Activated T-cell treated with anti-CD3 and anti-CD28 coated beads for 24 hours (primary cell): ENCODE results near the gene DDX54.
A peak's percentile ranks its signal among the peaks of the same experiment; 100 is the strongest.
"Not testable (repeated sequence)": the region's sequence is repeated elsewhere in the genome, so short reads cannot be mapped to it uniquely, and the experiment has no call there.

Experiments
- DNase-seq: peaks from one replicate; pipeline ENCODE4 v3.0.0-alpha.2; 2020; ENCODE audit warnings: low read depth

DDX54 gene

DNA sequence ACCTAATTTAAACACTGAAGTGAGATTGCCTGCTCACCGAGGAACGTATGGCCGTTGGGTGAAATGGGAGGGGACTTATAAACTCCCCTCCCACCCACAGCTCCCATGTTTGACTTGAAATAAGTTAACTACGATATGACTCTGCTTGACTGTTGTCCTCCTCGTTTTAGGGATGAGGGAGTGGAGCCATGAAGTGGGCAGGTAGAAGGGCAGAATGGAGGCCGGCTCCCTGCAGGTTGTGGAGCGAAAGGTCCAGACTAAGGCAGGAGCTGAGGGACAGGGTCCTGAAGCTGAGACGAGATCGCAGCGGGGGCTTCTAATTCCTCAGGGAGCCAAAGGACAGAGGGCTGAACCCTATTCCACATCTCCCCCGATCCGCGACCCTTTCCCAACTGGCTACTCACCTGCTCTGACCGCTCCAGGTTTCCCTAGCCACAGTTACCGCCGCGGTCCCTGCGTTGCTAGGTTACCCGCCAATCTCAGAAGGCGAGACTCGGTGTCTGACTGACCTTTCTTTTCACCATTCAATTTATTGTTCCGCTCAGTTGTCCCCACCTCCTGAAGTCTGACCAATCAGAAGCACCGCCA is 35.4 kb upstream of the DDX54 start:
- DNase-seq: no peak

DNA sequence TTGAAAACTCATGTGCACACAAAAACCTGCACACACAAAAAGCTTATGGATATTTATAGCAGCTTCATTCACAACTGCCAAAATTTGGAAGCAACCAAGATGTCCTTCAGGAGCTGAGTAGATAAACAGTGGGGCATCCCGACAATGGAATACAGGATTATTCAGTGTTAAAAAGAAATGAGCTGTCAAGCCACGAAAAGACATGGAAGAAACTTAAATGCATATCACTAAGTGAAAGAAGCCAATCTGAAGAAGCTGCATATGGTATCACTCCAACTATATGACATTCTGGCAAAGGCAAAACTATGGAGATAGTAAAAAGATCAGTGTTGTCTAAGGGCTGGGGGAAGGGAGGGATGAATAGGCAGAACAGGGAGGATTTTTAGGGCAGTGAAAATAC is 30.7 kb upstream of the DDX54 start:
- no peak for DNase-seq

DNA sequence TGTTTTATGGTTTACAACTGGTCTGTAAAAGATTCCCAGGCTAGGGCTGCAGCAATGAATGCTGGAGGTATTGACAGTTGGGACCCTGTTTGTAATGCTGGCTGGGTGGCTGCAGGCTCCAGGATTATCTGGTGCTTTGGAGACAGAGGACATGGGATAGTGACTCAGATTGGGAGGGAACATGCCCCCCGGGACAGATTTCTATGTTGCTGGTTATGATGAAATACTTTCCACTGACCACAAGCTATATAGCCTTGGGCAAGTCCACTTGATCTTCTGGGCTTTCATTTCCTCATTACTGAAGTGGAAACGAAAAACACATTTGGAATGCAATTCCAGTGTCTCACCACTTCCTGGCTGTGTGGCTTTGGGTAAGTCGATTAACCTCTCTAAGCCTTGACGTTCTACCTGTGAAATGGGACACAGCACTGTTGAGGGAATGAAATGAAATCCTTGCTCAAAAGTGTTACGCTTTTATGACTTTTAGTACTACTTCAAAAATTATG is 29.7 kb upstream of the DDX54 start:
- no peak for DNase-seq

DNA sequence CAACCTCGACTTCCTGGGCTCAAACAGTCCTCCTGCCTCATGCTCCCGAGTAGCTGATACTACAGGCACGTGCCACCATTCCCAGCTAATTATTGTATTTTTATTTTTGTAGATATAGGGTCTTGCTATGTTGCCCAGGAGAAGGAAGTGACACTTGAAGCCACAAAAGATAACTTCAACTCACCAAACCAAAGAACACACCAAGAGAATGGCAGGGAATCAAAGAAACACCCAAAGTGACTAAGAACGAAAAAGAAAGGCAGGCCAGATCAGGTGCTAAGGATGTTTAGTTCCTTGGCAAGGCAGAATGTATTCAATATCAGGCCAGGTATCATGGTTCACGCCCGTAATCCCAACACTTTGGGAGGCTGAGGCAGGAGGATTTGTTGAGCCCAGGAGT is 25.9 kb upstream of the DDX54 start:
- DNase-seq: no peak

DNA sequence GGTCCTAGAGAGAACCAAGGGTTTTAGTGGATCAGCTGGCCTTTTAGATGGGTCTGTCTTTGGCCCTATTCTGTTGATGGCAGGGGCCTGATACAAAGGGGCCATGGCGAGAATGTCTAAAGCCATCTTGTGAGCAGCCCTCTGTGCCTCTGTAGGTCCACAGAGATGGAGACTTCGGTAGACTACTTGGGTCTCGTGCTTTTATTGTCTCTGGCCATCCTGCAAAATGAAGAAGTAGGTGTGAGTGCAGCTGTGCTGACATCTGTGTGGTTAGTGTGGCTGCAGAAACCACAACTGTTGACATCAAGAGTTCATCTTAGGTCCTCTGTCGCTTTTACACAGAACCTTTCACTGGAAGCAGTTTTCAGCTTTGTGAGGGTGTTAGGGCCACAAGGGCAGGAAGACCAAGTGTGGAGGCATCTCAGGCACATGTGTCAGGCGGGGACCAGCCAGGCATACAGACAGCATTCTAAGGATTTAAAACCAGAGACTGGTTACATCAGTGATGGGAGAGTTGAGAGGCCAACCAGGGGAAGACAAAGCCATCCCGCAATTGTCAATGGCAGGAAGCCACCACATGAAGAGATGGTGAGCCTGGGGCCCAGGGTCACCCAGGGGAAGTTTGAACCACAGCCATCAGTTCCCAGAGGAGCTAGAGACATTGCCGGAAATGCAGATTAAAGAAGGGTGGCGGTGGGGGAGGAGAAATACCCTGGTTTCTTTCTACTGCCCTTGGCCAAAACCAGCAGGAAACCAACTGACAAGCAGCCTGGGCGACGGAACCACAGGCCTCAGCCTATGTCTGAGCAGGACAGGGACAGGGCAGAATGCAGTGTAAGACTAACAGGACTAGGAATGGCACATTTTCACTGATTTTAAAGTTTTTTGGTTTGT is 23.0 kb upstream of the DDX54 start:
- peak; percentile 41 for DNase-seq

DNA sequence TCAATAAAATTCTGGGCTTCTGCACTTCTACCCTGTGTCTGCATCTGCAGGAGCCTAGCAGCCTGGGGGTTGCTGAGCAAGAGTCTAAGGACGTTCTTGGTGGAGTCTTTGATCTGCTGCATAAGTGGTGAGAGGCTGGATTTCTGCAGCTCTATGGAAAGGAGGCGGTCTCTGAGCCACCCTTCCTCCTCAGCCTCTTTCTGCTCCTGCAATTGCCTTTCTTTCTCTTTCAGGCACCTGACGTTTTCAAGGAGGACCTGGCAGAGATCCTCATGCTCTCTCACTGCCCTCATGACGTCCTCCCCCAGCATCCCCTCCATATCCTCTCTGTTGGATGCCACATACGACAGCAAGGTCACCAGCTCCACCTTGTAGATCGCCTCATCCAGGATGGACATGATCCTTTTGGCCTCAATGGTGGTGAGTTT is 22.3 kb upstream of the DDX54 start:
- DNase-seq: no peak

DNA sequence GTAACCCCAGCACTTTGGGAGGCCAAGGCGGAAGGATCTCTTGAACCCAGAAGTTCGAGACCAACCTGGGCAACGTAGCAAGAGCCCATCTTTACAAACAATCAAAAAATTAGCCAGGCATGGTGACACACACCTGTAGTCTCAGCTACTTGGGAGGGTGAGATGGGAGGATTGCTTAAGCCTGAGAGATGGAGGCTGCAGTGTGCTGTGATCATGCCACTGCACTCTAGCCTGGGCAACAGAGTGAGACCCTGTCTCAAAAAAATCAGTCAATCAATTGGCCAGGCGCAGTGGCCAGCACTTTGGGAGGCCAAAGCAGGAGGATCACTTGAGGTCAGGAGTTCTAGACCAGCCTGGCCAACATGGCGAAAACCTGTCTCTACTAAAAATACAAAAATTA is 21.5 kb upstream of the DDX54 start:
- not testable (repeated sequence) for DNase-seq

DNA sequence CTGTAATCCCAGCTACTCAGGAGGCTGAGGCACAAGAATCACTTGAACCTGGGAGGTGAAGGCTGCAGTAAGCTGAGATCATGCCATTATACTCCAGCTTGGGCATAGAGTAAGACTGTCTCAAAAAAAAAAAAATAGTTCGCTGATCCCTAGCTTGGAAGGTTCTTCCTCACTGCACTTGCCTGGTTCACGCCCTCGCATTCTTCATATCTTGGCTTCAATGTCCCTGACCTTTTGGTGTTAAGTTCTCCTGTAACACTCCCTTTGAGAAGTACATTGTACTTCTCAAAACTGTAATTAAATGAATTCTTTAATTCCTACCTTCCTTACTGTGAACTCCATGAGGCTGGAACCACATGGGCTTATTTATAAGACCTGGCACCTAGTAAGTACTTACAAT is 19.5 kb upstream of the DDX54 start:
- no peak for DNase-seq

DNA sequence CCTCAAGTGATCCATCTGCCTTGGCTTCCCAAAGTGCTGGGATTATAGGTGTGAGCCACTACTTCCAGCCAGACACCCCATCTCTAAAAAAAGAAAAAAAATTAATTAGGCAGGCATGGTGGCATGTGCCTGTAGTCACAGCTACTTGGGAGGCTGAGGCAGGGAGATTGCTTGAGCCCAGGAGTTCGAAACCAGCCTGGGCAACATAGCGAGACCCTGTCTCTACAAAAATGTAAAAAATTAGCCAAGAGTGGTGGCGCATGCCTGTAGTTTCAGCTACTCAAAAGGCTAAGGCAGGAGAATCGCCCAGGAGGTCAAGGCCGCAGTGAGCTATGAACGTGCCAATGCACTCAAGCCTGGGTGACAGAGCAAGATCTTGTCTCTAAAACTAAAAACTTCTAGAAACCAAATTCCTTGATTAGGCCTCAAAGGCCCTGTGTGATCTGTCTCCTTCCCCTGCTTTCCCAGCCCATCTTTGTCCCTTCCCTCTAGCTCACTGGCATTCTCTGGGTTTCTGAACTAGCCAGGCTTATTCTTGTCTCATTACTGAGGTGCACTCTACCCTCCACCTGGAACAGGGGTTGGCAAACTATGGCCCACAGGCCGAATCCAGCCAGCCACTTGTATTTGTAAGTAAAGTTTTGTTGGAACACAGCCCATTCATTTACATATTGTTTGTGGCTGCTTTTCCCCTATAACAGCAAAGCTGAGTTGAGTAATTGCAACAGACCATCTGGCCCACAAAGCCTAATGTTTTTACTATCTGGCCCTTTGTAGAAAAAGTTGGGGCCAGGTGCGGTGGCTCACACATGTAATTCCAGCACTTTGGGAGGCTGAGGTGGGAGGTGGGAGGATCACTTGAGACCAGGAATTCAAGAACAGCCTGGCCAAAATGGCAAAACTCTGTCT is 18.8 kb upstream of the DDX54 start:
- no peak for DNase-seq

DNA sequence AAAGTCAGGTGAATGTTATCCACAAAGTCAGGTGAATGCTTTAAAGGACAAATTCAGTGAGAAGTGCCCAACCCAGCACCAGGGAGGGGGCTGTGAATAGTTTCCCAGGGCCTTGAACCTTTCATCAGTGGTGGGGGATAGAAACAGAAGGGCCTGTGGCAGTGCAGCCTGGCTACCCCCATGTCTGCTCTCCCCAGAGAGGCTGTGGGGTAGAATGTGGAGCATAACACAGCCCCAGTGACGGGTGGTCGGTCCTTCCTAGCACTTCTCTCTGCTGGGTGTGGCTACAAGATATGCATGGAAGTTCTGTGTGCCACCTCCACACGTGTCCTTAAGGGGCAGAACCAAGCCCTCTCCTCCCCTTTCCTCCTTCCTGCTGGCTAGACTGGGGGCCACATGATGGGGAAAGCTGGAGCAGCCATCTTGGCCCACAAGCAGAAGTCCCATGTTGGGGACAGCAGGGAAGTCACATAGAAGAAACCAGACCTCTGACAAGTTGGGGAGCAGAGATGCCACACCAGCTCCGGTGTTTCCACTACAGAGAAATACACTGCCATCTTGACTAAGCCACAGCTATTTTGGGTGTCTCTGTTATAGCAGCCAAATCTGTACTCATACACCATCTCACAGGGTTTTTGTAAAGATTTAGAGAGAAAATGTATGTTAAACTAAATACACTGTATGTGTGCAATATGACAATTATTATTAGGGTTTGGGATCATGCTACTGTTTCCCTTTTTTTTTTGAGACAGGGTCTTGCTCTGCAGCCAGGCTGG is 17.2 kb upstream of the DDX54 start:
- no peak for DNase-seq

DNA sequence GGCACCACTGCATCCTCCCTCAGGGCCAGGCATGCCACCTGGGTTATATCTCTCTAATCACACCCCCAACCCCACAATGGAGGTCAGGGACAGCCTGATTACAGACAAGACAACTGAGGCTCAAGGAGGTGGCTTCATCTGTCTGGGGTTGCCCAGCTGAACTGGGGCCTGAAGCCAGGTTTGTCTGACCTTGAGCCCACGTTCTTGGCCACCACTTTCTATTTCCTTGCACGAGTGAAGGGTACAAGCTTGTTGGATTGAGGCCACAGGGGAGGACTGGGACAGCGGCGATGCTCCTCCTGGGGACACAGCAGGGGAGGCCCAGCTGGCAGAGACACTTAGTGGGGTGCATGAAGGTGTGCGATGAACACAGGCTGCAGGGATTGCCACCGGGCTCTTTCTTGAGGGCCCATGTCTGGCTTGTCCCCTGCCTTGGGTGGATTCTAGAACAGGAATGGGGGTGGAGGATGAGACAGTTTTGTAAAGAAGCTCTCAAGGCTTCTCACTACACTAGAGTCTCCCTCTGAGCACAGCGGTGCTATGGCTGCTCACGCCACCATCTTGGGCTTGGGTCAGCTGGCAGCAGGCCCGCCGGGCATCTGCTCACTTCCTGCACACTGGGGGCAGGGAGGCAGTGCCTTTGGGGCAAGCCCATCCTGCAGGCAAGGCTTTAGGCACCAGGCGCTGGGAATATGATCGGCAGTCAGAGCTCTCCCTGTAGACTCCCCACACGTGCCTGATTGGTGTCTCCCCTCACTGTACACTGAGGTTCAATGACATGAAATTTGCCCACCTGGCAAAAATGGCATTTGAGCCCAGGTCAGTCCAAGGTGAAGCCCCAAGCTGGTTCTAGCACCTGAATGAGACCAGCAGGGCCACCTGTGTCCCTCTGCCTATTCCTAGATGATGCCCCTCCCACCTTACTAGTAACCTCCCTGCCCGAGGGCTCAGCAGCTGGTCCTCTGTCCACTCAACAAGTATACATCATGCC is 16.2 kb upstream of the DDX54 start:
- DNase-seq: no peak

DNA sequence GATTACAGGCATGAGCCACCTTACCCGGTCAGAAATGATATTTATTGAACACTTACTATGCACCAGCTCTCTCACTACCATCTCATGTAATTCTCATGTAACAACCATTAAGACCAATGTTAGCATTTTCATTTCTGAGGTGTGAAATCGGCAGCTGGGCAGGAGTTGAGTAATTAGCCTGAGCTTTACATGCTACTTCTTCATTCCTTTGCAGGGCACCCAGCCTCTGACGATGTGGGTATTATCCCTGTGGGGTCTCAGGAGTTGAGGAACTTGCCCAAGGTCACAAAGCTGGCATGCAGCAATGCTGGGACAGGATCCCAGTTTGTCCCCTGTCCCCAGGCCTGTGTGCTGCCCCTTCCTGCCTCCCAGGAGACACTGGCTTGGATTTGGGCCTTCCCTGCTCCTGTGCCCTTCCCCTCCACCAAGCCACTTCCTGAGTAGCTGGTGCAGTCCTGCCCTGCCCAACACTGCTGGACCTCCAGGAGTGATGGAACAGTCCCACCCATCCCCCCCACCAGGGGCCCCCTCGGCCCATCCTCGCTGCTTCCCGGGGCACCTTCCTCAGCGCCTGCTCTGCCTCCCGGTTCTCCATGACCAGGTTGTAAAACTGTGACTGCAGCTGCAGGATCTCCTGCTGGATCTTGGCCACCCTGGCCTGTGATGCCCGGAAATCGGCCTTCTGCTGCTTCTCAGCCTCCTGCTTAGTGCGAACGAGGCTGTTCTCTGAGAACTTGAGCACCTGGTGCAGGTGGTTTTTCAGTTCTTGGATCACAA is 14.9 kb upstream of the DDX54 start:
- no peak for DNase-seq

DNA sequence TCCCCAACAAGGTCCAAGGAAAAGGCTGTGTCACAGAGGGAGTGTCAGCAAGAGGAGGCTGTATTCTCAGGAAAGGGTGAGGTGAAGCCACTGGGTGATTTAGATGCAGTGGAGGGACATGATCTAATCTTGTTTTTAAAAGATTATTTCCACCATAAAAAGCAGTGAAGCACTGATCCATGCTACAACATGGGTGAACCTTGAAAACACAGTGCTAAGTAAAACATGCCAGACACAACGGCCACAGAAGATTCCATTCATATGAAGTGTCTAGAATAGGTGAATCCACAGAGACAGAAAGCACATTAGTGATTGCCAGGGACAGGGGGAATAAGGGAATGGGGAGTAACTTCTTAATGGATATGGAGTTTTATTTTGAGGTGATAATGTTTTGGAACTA is 13.0 kb upstream of the DDX54 start:
- DNase-seq: no peak

DNA sequence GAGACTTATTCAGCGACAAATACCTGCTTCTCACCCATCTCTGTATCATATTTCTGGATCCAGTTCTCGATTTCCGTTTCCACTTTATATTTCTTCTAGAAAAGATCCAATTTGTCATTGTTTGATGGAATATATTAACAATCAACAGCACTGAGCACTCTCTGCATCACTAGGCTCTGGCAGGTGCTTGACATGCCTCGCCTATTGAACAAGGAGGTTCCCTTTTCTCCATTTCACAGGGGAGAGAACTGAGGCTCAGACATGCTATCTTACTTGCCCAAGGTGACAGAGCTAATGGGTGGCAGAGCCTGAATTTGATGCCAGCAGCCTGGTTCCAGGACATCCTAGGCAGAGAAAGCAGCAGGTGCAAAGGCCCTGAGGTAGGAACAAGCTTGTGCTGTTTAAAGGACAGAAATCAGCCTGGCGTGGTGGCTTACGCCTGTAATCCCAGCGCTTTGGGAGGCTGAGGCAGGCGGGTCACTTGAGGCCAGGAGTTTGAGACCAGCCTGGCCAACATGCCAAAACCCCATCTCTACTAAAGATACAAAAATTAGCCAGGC is 12.3 kb upstream of the DDX54 start:
- no peak for DNase-seq

DNA sequence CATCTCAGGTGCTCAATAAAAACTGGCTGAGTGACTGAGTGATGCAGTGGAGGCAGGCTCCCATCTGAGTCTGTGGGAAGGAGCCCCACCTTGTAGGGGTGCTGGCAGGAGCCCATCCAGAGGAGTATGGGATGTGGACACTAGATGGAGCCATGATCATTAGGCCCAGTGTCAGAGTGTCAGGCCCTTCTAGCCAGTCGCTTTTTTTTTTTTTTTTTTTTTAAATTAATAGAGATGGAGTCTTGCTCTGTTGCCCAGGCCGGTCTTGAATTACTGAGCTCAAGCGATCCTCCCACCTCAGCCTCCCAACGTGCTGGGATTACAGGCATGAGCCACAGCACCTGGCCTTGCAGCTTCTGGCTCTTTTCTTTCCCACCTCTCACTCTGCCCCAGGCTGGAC is 11.7 kb upstream of the DDX54 start:
- DNase-seq: peak; percentile 35

DNA sequence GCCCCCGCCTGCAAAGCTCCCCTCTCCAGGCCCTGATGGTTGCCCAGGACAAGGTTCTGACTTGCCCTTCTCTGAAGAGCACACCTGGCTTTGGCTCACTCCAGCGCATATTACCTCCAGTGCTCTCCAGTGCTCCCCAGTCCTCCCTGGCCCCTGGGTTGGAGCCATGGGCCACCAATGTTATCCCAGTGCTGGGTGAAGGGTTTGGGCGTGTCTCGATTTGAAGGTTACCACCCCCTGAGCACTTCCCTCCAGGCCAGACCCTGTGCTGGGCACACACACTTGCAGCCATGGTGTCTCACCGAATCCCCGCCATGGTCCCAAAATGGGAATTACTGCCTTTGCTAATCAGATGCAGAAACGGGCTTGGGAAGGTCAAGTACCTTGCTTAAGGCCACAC is 11.3 kb upstream of the DDX54 start:
- no peak for DNase-seq

DNA sequence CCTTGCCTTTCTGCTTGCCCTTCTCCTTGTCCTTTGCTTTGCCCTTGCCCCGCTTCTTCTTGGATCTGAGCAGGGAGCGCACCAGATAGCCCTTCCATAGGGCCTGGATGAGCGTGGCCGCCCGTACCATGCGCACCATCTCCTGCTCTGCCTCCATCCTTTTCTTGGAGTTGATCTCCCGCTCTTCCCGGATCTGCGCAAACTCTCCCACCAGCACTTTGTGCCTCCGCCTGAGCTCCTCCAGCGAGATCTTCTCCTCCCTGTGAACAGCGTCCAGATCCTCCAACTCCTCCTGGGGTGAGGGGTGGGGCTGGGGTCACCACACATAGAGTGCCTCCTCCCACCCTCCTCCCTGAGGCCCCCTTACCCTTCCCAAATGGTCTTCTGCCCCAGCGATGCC is 10.3 kb upstream of the DDX54 start:
- DNase-seq: no peak

DNA sequence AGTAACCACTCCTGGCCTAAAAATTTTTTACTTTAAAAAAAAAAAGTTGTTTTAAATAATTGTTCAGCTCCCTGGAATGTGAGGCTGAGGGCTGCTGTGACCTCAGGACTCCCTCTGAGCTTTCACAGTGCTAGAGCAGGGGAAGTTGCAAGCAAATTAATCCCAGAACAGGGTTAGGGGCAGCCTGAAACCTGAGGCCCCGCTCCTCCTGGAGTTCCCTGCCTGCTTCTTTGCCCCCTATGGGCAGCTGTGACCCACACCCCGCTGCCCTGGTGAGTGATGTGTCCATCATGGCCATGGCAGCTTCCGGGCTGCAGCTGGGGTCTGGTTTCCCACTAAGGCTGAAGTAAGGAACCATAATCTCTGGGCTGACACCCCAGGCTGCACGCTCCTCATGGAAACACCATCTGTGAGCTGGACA is 9.7 kb upstream of the DDX54 start:
- DNase-seq: no peak

DNA sequence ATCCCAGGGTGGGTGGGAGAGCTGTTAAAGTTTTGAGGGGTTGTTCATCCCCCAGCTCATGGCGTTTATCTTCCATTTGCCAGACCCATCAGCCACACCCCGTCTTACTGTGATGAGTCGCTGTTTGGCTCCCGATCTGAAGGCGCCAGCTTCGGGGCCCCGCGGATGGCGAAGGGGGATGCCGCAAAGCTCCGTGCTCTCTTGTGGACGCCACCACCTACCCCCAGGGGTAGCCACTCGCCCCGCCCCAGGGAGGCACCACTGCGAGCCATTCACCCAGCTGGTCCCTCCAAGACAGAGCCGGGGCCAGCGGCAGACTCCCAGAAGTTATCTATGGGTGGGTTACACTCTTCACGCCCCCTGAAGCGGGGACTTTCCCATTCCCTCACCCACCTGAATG is 5.9 kb upstream of the DDX54 start:
- no peak for DNase-seq
